GM12878 (cell line): ENCODE data around the gene B4GALNT4. TPM values are rescaled to one million over a fixed set of nuclear protein-coding genes. Genes with fewer than 3 reads are reported as not detected.

ENCODE experiments used
- ATAC-seq: fragments of 200-7000 bp; cut with Tn5 transposase; 3 replicates; pipeline ENCODE4 v1.9.1; 2020; ENCODE audit warnings: mild to moderate bottlenecking, moderate library complexity
- BruUV-seq: library from RNA; stranded (reverse); fragments of 400-500 nt; replicated peaks from 2 replicates; lab custom pipeline; 2021; lab: Mats Ljungman, UMichigan
- CTCF ChIA-PET: fragments of 300-600 bp; sonication (Branson Sonifier 250); formaldehyde crosslinking; extraction: SDS; loops from one replicate; lab custom pipeline; 2021; ENCODE audit warnings: inconsistent platforms; lab: Yijun Ruan, JAX
- POLR2A ChIA-PET: fragments of 350-600 bp; formaldehyde crosslinking; extraction: SDS; loops from one replicate; lab custom pipeline; 2021; ENCODE audit warnings: inconsistent platforms; lab: Charles Lee
- RAD21 ChIA-PET: fragments of 300-600 bp; sonication (Branson Sonifier 250); formaldehyde crosslinking; loops from one replicate; lab custom pipeline; 2023; ENCODE audit warnings: antibody characterized with exemption; ENCODE audit not compliant: unreplicated experiment; lab: Charles Lee
- SMC1A ChIA-PET: fragments of 300-600 bp; sonication (Branson Sonifier 250); formaldehyde crosslinking; loops from one replicate; lab custom pipeline; 2023; ENCODE audit not compliant: unreplicated experiment, uncharacterized antibody; lab: Charles Lee
- DNase-seq: peaks from one replicate; pipeline ENCODE4 v3.0.0-alpha.2; 2011; ENCODE audit warnings: low read depth, low spot score
- FAIRE-seq: peaks from 3 replicates; lab custom pipeline; 2011; peaks lifted over from hg19 to GRCh38; lab: Jason Lieb, UNC
- H2AFZ ChIP-seq: 2 replicates; pipeline ENCODE4 v1.6.0; 2011; ENCODE audit warnings: low read depth, low read length, control low read depth; ENCODE audit not compliant: control insufficient read depth
- H3K27ac ChIP-seq: 2 replicates; pipeline ENCODE4 v1.5.1; 2011; ENCODE audit warnings: control low read depth; ENCODE audit not compliant: control insufficient read depth, insufficient read depth
- H3K27me3 ChIP-seq, 2 experiments: replicated peaks in 1 of 2; 2 replicates each; pipeline versions ENCODE4 v1.6.0 to v1.6.1; 2011; ENCODE audit warnings: low read length in 1 of 2; ENCODE audit not compliant: control insufficient read depth in 2 of 2, insufficient read depth in 2 of 2
- H3K36me3 ChIP-seq, 2 experiments: 2 replicates each; pipeline ENCODE4 v1.5.1; 2011; ENCODE audit warnings: low read length in 1 of 2; ENCODE audit not compliant: control insufficient read depth in 2 of 2, insufficient read depth in 2 of 2
- H3K4me1 ChIP-seq: 2 replicates; pipeline ENCODE4 v1.6.1; 2011; ENCODE audit warnings: mild to moderate bottlenecking, low read length, moderate library complexity, mixed read lengths; ENCODE audit not compliant: control insufficient read depth, insufficient read depth
- H3K4me2 ChIP-seq: 2 replicates; pipeline ENCODE4 v1.6.0; 2011; ENCODE audit warnings: control low read depth; ENCODE audit not compliant: control insufficient read depth, insufficient read depth
- H3K4me3 ChIP-seq: fragments of 200-600 bp; sonication (generic); 2 replicates; pipeline ENCODE4 v1.5.1; 2016
- H3K79me2 ChIP-seq: 2 replicates; pipeline ENCODE4 v1.6.0; 2011; ENCODE audit warnings: low read length; ENCODE audit not compliant: control insufficient read depth, insufficient read depth
- H3K9ac ChIP-seq: 2 replicates; pipeline ENCODE4 v1.8.0; 2011; ENCODE audit warnings: low read length, control low read depth, mixed read lengths; ENCODE audit not compliant: control insufficient read depth, insufficient read depth
- H3K9me3 ChIP-seq: replicated peaks from 3 replicates; pipeline ENCODE4 v1.5.1; 2011; ENCODE audit warnings: mild to moderate bottlenecking, low read length; ENCODE audit not compliant: control insufficient read depth, insufficient read depth
- H4K20me1 ChIP-seq: 2 replicates; pipeline ENCODE4 v1.6.0; 2011; ENCODE audit not compliant: control insufficient read depth, insufficient read depth
- CREM ChIP-seq: IDR thresholded peaks from 2 replicates; pipeline ENCODE4 v1.6.1; 2014; ENCODE audit warnings: antibody characterized with exemption, low read depth
- KDM1A ChIP-seq: fragments of 200-600 bp; sonication (generic); IDR thresholded peaks from 2 replicates; pipeline ENCODE4 v1.6.1; 2016; ENCODE audit warnings: borderline replicate concordance
- POLR2A ChIP-seq: IDR thresholded peaks from 2 replicates; pipeline ENCODE4 v1.6.1; 2011; ENCODE audit warnings: low read depth, mild to moderate bottlenecking, low read length
- ZBTB11 ChIP-seq: fragments of 450-650 bp; formaldehyde crosslinking; IDR thresholded peaks from 2 replicates; pipeline ENCODE4 v1.5.0; 2022; ENCODE audit warnings: mild to moderate bottlenecking, missing genetic modification characterization
- ZNF274 ChIP-seq: IDR thresholded peaks from one replicate; pipeline ENCODE4 v1.8.0; 2011; ENCODE audit not compliant: insufficient read length, insufficient read depth
- ZNF622 ChIP-seq: fragments of 450-650 bp; IDR thresholded peaks from 2 replicates; pipeline ENCODE4 v1.6.1; 2017; ENCODE audit warnings: mild to moderate bottlenecking, inconsistent platforms
- WGBS: methylation state at CpG from one replicate; pipeline ENCODE4 v1.1.6; 2016; ENCODE audit warnings: low lambda C conversion rate; ENCODE audit not compliant: insufficient replicate concordance, insufficient coverage; ENCODE audit errors: missing lambda C conversion rate; 5-methylcytosine and 5-hydroxymethylcytosine counted together
- in situ Hi-C: fragments of 300-500 bp; cut with MboI; formaldehyde crosslinking; loops from 9 replicates; pipeline ENCODE4 v1.14.3; 2018; ENCODE audit warnings: mixed read lengths
- intact Hi-C: fragments of 100-400 bp; cut with micrococcal nuclease; formaldehyde crosslinking; loops from one replicate; pipeline ENCODE4 v1.14.2; 2022; ENCODE audit not compliant: unreplicated experiment
- polyA plus RNA-seq, 11 experiments: library from polyadenylated mRNA; depleted of rRNA in 4 of 11; unstranded in 6 of 11; stranded (reverse) in 5 of 11; fragments of >200 nt; fragmentation: Nextera tagmentation in 4 of 11; fragmentation: Illumina TruSeq in 1 of 11; extraction: Ambion mirVana in 4 of 11; extraction: Trizol in 1 of 11; gene quantifications; 1 replicate in 1 of 11; 2 replicates in 10 of 11; pipeline versions ENCODE4 v1.2.1 to v1.2.3, GENCODE V29; 2011 to 2016; ENCODE audit warnings: inconsistent platforms in 2 of 11, missing spikeins in 2 of 11, low read depth in 1 of 11
- total RNA-seq, 4 experiments: library from RNA; depleted of rRNA in 3 of 4; stranded (reverse); fragments of >200 nt in 3 of 4; fragmentation: Illumina TruSeq in 1 of 4; extraction: Trizol in 1 of 4; gene quantifications; 2 replicates each; pipeline versions ENCODE4 v1.2.1 to v1.2.3, GENCODE V29; 2013 to 2021

B4GALNT4 gene
- total and polyA plus RNA-seq, 10 of the 15 experiments (the other 5 are each of a cell fraction or from before 2014, with no cell fraction given) = 0.04 to 0.82 (median 0.40) TPM; not detected in 6

GRCh38 chr11:420054-420910 is 51.0 kb downstream of the B4GALNT4 start:
- ATAC-seq (no peak), DNase-seq (no peak), FAIRE-seq (no peak)
- no peak overlapping the region for H3K4me3 ChIP-seq
- no TSS peak for BruUV-seq
- no peak overlapping the region for H3K27ac ChIP-seq
- ChIA-PET SMC1A (no interaction called here), RAD21 (no interaction called here), POLR2A (no interaction called here), CTCF (no interaction called here)
- H3K9me3 ChIP-seq = no peaks in the 10 kb centered on the region
- no peak overlapping the region for H3K4me2 ChIP-seq
- H3K4me1 ChIP-seq = peaks cover 6% of the 10 kb centered on the region
- 82% methylated on average over 32 of the region's 71 CpGs for WGBS
- H2AFZ ChIP-seq = no peak overlapping the region
- in situ Hi-C loops (no loop called here), intact Hi-C loops (no loop called here)
- H3K36me3 ChIP-seq = no peaks in the 10 kb centered on the region
- no peaks in the 10 kb centered on the region for H4K20me1 ChIP-seq
- no peaks in the 10 kb centered on the region for H3K79me2 ChIP-seq
- no peaks in the 10 kb centered on the region for H3K27me3 ChIP-seq
- no peak overlapping the region for H3K9ac ChIP-seq
- TF ChIP-seq CREM (no peak), KDM1A (no peak), ZBTB11 (CRISPR knock-in tag) (no peak), ZNF274 (no peak), ZNF622 (no peak), POLR2A (0 out of 2 replicates have a peak, but pooled peaks have one; percentile 9)
